Middle frontal gyrus (tissue), 1 donor: ENCODE measurements around the gene TWSG1.

Experiments
- DNase-seq: peaks from one replicate; pipeline ENCODE4 v3.0.0-alpha.2; 2015; ENCODE audit warnings: low spot score; ENCODE audit errors: extremely low spot score

TWSG1 gene

GRCh38 chr18:9334329-9334972 lies at the start of gene TWSG1:
TSS of gene TWSG1 (plus strand) at chr18:9334773. CDS start at chr18:9337230, 2,457 bp downstream.
- DNase-seq, result peak; percentile 69

DNA sequence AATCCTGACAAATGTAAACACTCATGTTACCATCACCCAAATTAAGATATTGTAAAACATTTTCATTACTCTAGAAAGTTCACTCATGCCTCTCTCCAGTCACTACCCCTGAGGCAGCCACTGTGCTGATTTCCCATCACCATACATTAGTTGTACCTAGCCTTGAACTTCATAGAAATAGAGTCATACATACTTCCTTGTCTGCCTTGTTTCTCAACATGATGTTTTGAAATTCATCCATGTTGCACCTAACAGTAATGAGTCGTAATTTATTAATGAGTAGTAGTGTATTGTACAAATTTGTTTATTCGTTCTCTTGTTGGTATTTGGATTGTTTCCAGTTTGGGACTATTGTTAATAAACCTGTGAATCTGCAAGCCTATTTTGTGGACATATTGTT lies 49.0 kb upstream of the TWSG1 start:
- DNase-seq, result no peak

GRCh38 chr18:9287036-9287435 lies 47.5 kb upstream of the TWSG1 start:
- DNase-seq, result no peak

GRCh38 chr18:9289698-9290097 lies 44.9 kb upstream of the TWSG1 start:
- no peak for DNase-seq

- DNase-seq, result no peak
Measured at GRCh38 chr18:9290156-9290555, 44.4 kb upstream of the TWSG1 start.

- DNase-seq, result no peak
Measured at GRCh38 chr18:9292047-9292446, 42.5 kb upstream of the TWSG1 start.

GRCh38 chr18:9293948-9294347 lies 40.6 kb upstream of the TWSG1 start:
- DNase-seq, result no peak

DNA sequence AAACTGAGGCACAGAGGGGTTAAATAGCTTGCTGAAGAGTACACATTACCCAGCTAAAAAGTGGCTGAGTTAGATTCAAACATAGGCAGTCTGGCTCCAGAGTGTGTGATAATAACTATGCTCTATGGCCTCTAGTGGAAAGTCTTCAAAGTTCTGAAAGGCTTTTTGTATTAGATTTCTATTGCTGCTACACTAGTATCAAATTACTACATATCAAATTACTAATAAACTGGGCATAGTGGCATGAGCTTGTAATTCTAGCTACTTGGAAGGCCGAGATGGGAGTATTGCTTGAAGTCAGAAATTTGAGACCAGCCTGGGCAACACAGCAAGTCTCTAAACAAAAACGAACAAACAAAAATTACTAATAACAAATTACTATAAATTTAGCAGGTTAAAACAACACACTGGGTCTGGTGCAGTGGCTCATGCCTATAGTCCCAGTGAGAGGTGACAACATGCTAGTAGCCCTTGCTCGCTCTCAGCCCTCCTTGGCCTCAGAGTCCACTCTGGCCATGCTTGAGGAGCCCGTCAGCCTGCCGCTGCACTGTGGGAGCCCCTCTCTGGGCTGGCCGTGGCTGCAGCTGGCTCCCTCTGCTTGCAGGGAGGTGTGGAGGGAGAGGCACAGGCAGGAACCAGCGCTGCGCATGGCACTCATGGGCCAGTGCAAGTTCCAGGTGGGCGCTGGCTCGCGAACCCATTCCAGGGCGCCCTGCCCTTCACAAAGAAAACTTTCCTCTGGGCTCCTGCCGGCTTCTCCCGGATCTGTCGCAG lies 38.2 kb upstream of the TWSG1 start:
- no peak for DNase-seq

DNA sequence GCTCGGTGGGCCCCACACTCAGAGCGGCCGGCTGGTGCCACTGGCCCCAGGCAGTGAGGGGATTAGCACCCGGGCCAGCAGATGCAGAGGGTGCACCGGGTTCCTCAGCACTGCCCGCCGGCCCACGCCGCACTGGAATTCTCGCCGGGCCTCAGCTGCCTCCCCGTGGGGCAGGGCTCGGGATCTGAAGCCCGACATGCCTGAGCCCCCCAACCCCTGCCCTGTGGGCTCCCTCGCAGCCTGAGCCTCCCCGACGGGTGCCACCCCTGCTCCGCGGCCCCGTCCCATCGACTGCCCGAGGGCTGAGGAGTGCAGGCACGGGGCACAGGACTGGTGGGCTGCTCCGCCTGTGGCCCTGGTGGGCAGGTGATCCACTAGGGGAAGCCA lies 37.6 kb upstream of the TWSG1 start:
- DNase-seq, result no peak

GRCh38 chr18:9304388-9305070 lies 30.0 kb upstream of the TWSG1 start:
- DNase-seq, result no peak

GRCh38 chr18:9319333-9319732 lies 15.2 kb upstream of the TWSG1 start:
- no peak for DNase-seq

GRCh38 chr18:9321017-9321452 lies 13.5 kb upstream of the TWSG1 start:
- no peak for DNase-seq

GRCh38 chr18:9321736-9322135 lies 12.8 kb upstream of the TWSG1 start:
- no peak for DNase-seq

GRCh38 chr18:9322744-9323143 lies 11.8 kb upstream of the TWSG1 start:
- DNase-seq, result no peak

DNA sequence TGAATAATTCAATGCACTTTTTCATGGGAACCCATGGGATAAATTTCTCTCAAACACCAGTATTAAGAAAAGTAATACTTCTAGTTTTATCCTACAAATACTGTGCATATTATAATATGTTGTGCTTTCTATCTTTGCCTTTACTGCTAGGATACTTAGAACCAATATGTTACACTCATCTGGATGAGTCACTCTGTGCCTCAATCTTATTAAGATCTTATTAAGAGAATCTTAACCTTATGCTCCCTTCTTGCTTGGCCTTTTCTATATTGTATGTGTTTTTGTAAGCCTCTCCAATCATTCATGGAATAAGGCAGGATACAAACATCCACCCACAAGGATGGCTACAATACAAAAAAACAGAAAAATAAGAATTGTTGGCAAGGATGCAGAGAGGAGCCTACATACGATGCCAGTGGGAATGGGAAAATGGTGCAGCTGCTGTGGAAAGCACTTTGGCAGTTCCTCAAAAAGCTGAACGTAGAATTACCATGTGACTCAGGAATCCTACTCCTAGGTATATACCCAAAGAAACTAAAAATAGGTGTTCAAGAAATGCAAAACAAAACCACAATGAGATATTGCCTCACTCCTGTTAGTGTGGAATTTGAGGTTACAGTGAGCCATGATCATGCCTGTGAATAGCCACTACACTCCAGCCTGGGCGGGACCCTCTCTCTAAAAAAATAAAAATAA lies 10.7 kb upstream of the TWSG1 start:
- DNase-seq, result peak; percentile 7

GRCh38 chr18:9325716-9326115 lies 8.9 kb upstream of the TWSG1 start:
- DNase-seq, result no peak

- no peak for DNase-seq
Measured at GRCh38 chr18:9328776-9329175, 5.8 kb upstream of the TWSG1 start.

DNA sequence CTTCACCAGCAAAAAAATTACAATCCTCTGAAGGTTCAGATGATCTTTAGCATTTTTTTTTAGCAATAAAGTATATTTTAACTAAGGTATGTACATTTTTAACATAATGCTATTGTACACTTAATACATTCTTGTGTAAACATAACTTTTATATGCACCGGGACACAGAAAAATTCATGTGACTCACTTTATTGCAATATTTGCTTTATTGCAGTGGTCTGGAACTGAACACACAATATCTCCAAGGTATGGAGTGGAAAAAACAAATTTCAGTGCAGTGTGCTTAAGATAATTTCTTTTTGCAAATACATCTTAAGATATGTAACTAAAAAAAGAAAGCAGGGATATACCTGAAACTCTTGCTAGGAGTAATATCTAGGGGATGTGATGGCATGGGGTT lies 5.1 kb upstream of the TWSG1 start:
- no peak for DNase-seq

DNA sequence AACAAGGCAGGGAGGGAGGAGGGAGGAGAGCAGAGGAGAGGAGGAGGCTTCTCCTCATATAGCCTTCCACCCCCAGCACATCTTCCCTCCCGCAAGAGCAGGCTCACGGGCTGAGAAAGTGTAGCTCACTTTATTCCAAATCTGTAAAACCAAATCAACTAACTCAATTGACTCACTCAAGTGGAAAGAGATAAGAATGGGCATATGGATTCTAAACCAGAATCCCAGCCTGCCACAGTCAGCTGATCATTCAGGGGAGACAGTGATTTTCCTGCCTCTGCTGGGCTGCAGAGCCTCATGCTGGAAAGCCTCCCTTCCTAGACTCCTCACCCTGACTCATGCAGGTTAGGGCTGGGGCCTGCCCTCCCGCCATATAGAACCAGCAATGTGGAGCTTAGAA lies 4.2 kb upstream of the TWSG1 start:
- DNase-seq, result no peak

- DNase-seq, result no peak
Measured at GRCh38 chr18:9333441-9334328, 888 bp upstream of the TWSG1 start.
